ENCODE data around the gene ZDHHC11.

- TF ChIP-seq CTCF (IDR thresholded peaks at IDR 0.05; ENCODE audit: low read depth, low read length, poor library complexity, severe bottlenecking) (no peak), EZH2phosphoT487 (IDR thresholded peaks at IDR 0.05; ENCODE audit: borderline replicate concordance, low read length) (no peak)
Measured at GRCh38 chr5:880816-881550, 30.2 kb upstream of the ZDHHC11 start.

All from DOHH2 (cell line).